ENCODE measurements around the gene LYAR. TPM values are rescaled to one million over a fixed set of nuclear protein-coding genes. Genes with fewer than 3 reads are reported as not detected.
A peak's percentile ranks its signal among the peaks of the same experiment; 100 is the strongest.

Gene LYAR, protein sequence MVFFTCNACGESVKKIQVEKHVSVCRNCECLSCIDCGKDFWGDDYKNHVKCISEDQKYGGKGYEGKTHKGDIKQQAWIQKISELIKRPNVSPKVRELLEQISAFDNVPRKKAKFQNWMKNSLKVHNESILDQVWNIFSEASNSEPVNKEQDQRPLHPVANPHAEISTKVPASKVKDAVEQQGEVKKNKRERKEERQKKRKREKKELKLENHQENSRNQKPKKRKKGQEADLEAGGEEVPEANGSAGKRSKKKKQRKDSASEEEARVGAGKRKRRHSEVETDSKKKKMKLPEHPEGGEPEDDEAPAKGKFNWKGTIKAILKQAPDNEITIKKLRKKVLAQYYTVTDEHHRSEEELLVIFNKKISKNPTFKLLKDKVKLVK
- total RNA-seq (2021) (10.2 and 15.7 TPM in 2 replicates), Bru-seq, nascent RNA (percentile 71 among the genes with signal in this experiment), BruChase-seq, experiment 1, labeled RNA remaining after a 2-hour chase (percentile 67 among the genes with signal in this experiment), BruChase-seq, experiment 2, labeled RNA remaining after a 6-hour chase (percentile 82 among the genes with signal in this experiment)
- long read RNA-seq, transcript LYAR-201 (10 exons, 1,569 nt) = major isoform, 22 of 31 reads
- long read RNA-seq, partial matches to known transcripts = 2 of 31 reads
- long read RNA-seq, other reads (novel, unspliced or antisense) = 6 of 31 reads

DNA sequence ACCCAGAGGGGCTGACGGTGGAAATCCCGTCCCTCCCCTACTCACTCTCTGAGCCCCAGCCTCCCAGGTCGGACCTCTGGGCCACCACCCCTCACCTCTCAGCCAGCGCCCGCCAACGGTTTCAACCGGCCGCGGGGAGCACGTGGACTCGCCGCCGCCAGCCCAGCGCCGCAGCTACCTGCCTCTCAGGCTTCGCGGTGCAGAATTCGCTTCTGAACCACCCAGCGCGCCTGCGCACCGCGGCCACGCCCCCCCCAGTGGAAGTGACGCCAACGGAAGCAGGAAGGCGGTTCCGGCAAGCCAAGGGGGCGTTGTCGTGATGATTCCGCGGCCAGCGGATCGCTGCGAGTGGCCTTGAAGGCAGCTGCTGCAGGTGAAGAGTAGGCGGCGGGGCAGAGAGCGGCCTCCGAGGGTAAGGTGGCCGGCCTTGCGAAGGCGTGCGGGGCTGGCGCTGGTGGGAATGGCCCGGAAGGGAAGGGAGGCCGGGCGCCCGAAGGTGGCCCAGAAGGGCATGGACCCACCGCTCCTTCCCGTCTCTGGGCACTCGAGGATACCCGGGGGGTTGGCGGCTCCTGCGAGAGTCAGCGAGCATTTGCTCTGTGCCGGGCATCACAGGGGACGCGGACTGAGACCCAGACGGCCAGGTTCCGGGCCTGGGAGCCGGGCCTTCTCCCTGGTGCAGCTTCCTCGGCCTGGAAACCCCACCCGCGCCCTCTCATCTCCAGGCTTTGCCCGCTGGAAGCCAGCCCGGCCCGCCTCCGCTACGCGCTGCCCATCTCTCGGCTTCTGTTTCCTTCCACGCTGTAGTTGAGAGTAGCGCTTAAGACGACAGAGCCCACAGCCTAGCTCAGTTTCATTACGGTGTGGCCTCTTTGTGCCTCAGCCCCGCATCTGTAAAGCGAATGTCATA lies at the start of gene LYAR, which contains the start of gene ZBTB49:
LYAR (minus strand) TSS at position 214 of the 910 bp plus-strand sequence. CDS start 6,412 bp downstream, outside the sequence.
ZBTB49 (plus strand) TSS at position 311 of the 910 bp plus-strand sequence. CDS start 9,695 bp downstream, outside the sequence.
- Histone ChIP-seq H3K36me3 (ENCODE audit: low read depth) (no peaks in the 10 kb centered on the region), H3K27ac (no peak within 1 kb of the TSS), H2AFZ (peak within 1 kb of the TSS; percentile 72), H3K79me2 (ENCODE audit: low read depth) (peaks cover 65% of the 10 kb centered on the region), H4K20me1 (ENCODE audit: insufficient read depth) (no peaks in the 10 kb centered on the region), H3K9me2 (ENCODE audit: insufficient read depth) (no peaks in the 10 kb centered on the region), H3K27me3 (ENCODE audit: insufficient read depth, low read depth) (no peaks in the 10 kb centered on the region), H3K4me3 (peak within 1 kb of the TSS; percentile 73), H3K4me2 (peak within 1 kb of the TSS; percentile 90), H3K4me1 (replicated peaks; ENCODE audit: insufficient read depth) (peaks cover 12% of the 10 kb centered on the region), H3K9me3 (ENCODE audit: insufficient read depth, low read depth) (no peaks in the 10 kb centered on the region), H3F3A (ENCODE audit: insufficient read depth, low read depth) (no peaks in the 10 kb centered on the region)
- ChIA-PET POLR2A (ENCODE audit: unreplicated experiment) (interaction anchor here (0.6 to 0.7 kb wide), 2 partner anchors 699 to 810 kb away, joined by 3 read pairs; no protein-coding TSS in a partner anchor), CTCF (no interaction called here)
- peak; percentile 85 to 96 for DNase-seq
- TF ChIP-seq EZH2 (IDR thresholded peaks at IDR 0.05; ENCODE audit: low read depth) = no peak
- TF ChIP-seq, protein P1, sequence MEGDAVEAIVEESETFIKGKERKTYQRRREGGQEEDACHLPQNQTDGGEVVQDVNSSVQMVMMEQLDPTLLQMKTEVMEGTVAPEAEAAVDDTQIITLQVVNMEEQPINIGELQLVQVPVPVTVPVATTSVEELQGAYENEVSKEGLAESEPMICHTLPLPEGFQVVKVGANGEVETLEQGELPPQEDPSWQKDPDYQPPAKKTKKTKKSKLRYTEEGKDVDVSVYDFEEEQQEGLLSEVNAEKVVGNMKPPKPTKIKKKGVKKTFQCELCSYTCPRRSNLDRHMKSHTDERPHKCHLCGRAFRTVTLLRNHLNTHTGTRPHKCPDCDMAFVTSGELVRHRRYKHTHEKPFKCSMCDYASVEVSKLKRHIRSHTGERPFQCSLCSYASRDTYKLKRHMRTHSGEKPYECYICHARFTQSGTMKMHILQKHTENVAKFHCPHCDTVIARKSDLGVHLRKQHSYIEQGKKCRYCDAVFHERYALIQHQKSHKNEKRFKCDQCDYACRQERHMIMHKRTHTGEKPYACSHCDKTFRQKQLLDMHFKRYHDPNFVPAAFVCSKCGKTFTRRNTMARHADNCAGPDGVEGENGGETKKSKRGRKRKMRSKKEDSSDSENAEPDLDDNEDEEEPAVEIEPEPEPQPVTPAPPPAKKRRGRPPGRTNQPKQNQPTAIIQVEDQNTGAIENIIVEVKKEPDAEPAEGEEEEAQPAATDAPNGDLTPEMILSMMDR (conservative IDR thresholded peaks at IDR 0.05) = no peak
- BruUV-seq (replicated peaks) = no TSS peak
- intact Hi-C loops (cut with micrococcal nuclease; ENCODE audit: unreplicated experiment) = loop anchor here (2.0 kb wide), 1 partner anchor 41 kb away; the partner anchor contains the start of gene TMEM128

DNA sequence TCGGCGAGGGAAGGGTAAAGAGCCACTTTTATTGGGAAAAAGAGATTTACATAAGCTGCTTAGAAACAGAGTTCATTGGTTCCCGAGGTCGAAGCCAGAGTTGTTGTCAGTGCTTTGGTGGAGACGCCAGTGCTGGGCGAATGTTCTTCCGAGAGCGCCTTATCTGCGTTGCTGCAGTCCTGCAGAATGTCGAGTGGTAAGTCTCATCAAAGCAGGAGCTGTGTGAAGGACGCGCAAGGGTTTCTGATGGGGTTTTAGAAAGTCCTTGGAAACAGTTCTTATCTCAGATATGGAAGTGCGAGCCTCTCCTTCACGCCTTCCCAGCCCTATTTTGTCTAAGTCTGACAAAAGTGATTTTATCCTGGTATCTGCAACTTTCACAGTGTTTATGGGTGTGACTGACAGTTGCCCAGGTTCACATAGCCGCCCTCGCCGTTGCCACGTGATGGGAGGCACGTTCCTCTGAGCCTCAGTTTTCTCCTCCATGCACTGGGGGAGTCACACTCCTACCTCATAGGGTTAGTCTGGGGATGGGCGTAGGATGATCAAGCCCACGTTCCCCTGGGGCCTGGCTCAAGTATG lies 49.6 kb upstream of the LYAR start:
- ChIA-PET POLR2A (ENCODE audit: unreplicated experiment) (no interaction called here), CTCF (no interaction called here)
- H3K9me2 ChIP-seq (ENCODE audit: insufficient read depth) = no peaks in the 10 kb centered on the region
- H3K4me2 ChIP-seq = no peak overlapping the region
- no peaks in the 10 kb centered on the region for H3K9me3 ChIP-seq (ENCODE audit: insufficient read depth, low read depth)
- H3K4me1 ChIP-seq (replicated peaks; ENCODE audit: insufficient read depth) = no peaks in the 10 kb centered on the region
- no peak overlapping the region for H3K27ac ChIP-seq
- H3K79me2 ChIP-seq (ENCODE audit: low read depth) = no peaks in the 10 kb centered on the region
- H4K20me1 ChIP-seq (ENCODE audit: insufficient read depth) = no peaks in the 10 kb centered on the region
- intact Hi-C loops (cut with micrococcal nuclease; ENCODE audit: unreplicated experiment) = no loop called here
- H3K4me3 ChIP-seq = no peak overlapping the region
- no peak overlapping the region for H2AFZ ChIP-seq
- DNase-seq = no peak
- no TSS peak for BruUV-seq (replicated peaks)
- no peaks in the 10 kb centered on the region for H3K36me3 ChIP-seq (ENCODE audit: low read depth)
- TF ChIP-seq, protein P1 (conservative IDR thresholded peaks at IDR 0.05) = no peak
- no peak for TF ChIP-seq EZH2 (IDR thresholded peaks at IDR 0.05; ENCODE audit: low read depth)
- no peaks in the 10 kb centered on the region for H3F3A ChIP-seq (ENCODE audit: insufficient read depth, low read depth)
- peaks cover 37% of the 10 kb centered on the region for H3K27me3 ChIP-seq (ENCODE audit: insufficient read depth, low read depth)
